COLO829 (cell line): ENCODE data around the gene RTN4RL2.

Source experiments
- DNase-seq: peaks from one replicate; pipeline ENCODE4 v3.0.0; 2012; ENCODE audit warnings: low spot score

Gene RTN4RL2

GRCh38 chr11:57460022-57460757, at the start of gene RTN4RL2:
RTN4RL2 (plus strand) TSS chr11:57460528; CDS start chr11:57460866, 338 bp downstream.
- DNase-seq = peak; percentile 74

- DNase-seq = no peak
These were observed 46.6 kb upstream of the RTN4RL2 start for GRCh38 chr11:57413681-57414080.

GRCh38 chr11:57414612-57415212, 45.6 kb upstream of the RTN4RL2 start:
- no peak for DNase-seq

- DNase-seq = no peak
These were observed 43.9 kb upstream of the RTN4RL2 start for GRCh38 chr11:57416436-57416835.

GRCh38 chr11:57417056-57417455, 43.3 kb upstream of the RTN4RL2 start:
- no peak for DNase-seq

GRCh38 chr11:57418131-57418530, 42.2 kb upstream of the RTN4RL2 start:
- no peak for DNase-seq

- DNase-seq = no peak
These were observed 41.2 kb upstream of the RTN4RL2 start for GRCh38 chr11:57419146-57419545.

GRCh38 chr11:57421066-57421465, 39.3 kb upstream of the RTN4RL2 start:
- DNase-seq = no peak

- DNase-seq = no peak
These were observed 38.5 kb upstream of the RTN4RL2 start for GRCh38 chr11:57421805-57422204.

GRCh38 chr11:57422669-57423068, 37.7 kb upstream of the RTN4RL2 start:
- no peak for DNase-seq

- DNase-seq = no peak
These were observed 36.1 kb upstream of the RTN4RL2 start for GRCh38 chr11:57424137-57424791.

GRCh38 chr11:57424792-57425564, 35.4 kb upstream of the RTN4RL2 start:
- peak; percentile 68 for DNase-seq

- no peak for DNase-seq
These were observed 34.5 kb upstream of the RTN4RL2 start for GRCh38 chr11:57425565-57426438.

- no peak for DNase-seq
These were observed 33.8 kb upstream of the RTN4RL2 start for GRCh38 chr11:57426439-57426928.

- peak; percentile 31 for DNase-seq
These were observed 33.2 kb upstream of the RTN4RL2 start, which contains the start of gene SLC43A3 for GRCh38 chr11:57426929-57427726. SLC43A3 (minus strand) TSS chr11:57427121; CDS start chr11:57426172, 949 bp downstream.

- DNase-seq = no peak
These were observed 32.6 kb upstream of the RTN4RL2 start for GRCh38 chr11:57427727-57428082.

GRCh38 chr11:57428643-57429042, 31.7 kb upstream of the RTN4RL2 start:
- no peak for DNase-seq

- DNase-seq = no peak
These were observed 30.4 kb upstream of the RTN4RL2 start for GRCh38 chr11:57429946-57430345.

GRCh38 chr11:57430952-57431351, 29.4 kb upstream of the RTN4RL2 start:
- DNase-seq = no peak

- DNase-seq = peak; percentile 58
These were observed 28.2 kb upstream of the RTN4RL2 start for GRCh38 chr11:57432149-57432561.
